ENCODE results near the gene TTLL3.

Gene TTLL3

GRCh38 chr3:9784965-9785364 is 25.1 kb upstream of the TTLL3 start:
- no peak for TF ChIP-seq POLR2AphosphoS5 (IDR thresholded peaks at IDR 0.05; ENCODE audit: low read depth, low read length)
- TF ChIP-seq POLR2A (IDR thresholded peaks at IDR 0.05; ENCODE audit: low read depth, low read length) = no peak
- no peak for TF ChIP-seq TAF1 (IDR thresholded peaks at IDR 0.05; ENCODE audit: borderline replicate concordance, low read depth, low read length)
- FAIRE-seq = no peak
- no peak for DNase-seq (ENCODE audit: insufficient read length)

DNA sequence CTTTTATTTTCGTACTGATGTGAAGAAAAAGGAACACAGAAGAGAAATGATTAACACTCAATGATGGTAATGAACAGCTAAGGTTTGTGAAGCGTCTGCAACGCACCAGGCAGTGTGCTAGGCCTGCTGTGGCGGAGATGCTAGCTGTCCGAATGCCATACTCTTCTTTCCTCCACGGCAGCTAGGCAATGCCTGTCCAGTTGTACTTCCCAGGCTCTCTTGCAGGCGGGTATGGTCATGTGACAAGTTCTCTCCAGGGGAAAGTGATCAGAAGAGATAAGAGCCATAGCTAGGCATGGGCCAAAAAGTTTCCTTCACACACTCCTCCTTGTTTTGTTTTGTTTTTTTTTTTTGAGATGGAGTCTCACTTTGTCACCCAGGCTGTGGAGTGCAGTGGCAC is 24.5 kb upstream of the TTLL3 start:
- no peak for TF ChIP-seq TAF1 (IDR thresholded peaks at IDR 0.05; ENCODE audit: borderline replicate concordance, low read depth, low read length)
- TF ChIP-seq POLR2A (IDR thresholded peaks at IDR 0.05; ENCODE audit: low read depth, low read length) = no peak
- no peak for FAIRE-seq
- DNase-seq (ENCODE audit: insufficient read length) = no peak

GRCh38 chr3:9786209-9786739 is 23.8 kb upstream of the TTLL3 start:
- TF ChIP-seq POLR2AphosphoS5 (IDR thresholded peaks at IDR 0.05; ENCODE audit: low read depth, low read length) = no peak
- TF ChIP-seq TAF1 (IDR thresholded peaks at IDR 0.05; ENCODE audit: borderline replicate concordance, low read depth, low read length) = no peak
- TF ChIP-seq POLR2A (IDR thresholded peaks at IDR 0.05; ENCODE audit: low read depth, low read length) = no peak
- FAIRE-seq = no peak
- DNase-seq (ENCODE audit: insufficient read length) = no peak

GRCh38 chr3:9786825-9787669 is 23.0 kb upstream of the TTLL3 start:
- no peak for DNase-seq (ENCODE audit: insufficient read length)
- TF ChIP-seq POLR2AphosphoS5 (IDR thresholded peaks at IDR 0.05; ENCODE audit: low read depth, low read length) (no peak), TAF1 (IDR thresholded peaks at IDR 0.05; ENCODE audit: borderline replicate concordance, low read depth, low read length) (no peak), POLR2A (IDR thresholded peaks at IDR 0.05; ENCODE audit: low read depth, low read length) (no peak)
- no peak for FAIRE-seq

DNA sequence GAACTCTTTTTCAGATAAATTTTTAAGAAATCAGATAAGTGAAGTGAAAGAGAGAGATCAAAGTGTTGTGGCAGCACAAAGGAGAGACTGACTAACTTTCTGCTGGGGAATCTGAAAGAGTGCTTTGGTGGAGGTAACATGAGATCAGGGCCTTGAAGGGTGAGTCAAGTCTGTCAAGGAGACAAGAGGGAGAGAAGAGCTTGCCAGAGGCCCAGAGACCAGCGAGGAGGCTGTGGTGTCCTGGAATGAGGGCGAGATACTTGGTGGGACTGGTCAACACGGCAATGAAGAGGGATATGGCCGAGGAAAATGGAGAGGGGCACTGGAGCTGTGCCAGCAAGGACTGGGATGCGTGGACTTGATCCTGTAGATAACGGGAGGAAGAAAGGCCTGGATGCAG is 22.3 kb upstream of the TTLL3 start:
- no peak for DNase-seq (ENCODE audit: insufficient read length)
- FAIRE-seq = no peak
- no peak for TF ChIP-seq POLR2A (IDR thresholded peaks at IDR 0.05; ENCODE audit: low read depth, low read length)
- TF ChIP-seq TAF1 (IDR thresholded peaks at IDR 0.05; ENCODE audit: borderline replicate concordance, low read depth, low read length) = no peak
- TF ChIP-seq POLR2AphosphoS5 (IDR thresholded peaks at IDR 0.05; ENCODE audit: low read depth, low read length) = no peak

DNA sequence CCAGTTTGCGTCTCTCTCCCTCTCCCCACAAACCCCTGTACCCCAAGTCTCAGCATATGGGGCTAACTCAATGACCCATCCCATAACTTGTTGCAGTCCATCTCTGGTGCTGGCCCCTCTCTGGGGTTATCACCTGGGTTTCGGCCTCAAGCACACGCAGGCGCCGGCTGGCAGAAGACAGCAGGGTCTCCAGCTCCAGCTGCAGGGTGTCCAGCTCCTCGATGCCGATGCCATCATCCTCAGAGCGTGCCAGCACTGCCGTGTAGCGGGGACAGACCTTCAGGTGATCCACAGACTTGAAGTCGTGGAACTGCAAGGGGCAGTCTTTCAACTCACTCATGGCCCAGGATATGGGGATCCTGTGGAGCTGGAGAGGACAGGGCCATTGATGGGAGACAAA is 18.9 kb upstream of the TTLL3 start:
- TF ChIP-seq POLR2A (IDR thresholded peaks at IDR 0.05; ENCODE audit: low read depth, low read length) = peak; percentile 16; the same call in 1 of the 2 replicates
- no peak for TF ChIP-seq TAF1 (IDR thresholded peaks at IDR 0.05; ENCODE audit: borderline replicate concordance, low read depth, low read length)
- TF ChIP-seq POLR2AphosphoS5 (IDR thresholded peaks at IDR 0.05; ENCODE audit: low read depth, low read length) = no peak

DNA sequence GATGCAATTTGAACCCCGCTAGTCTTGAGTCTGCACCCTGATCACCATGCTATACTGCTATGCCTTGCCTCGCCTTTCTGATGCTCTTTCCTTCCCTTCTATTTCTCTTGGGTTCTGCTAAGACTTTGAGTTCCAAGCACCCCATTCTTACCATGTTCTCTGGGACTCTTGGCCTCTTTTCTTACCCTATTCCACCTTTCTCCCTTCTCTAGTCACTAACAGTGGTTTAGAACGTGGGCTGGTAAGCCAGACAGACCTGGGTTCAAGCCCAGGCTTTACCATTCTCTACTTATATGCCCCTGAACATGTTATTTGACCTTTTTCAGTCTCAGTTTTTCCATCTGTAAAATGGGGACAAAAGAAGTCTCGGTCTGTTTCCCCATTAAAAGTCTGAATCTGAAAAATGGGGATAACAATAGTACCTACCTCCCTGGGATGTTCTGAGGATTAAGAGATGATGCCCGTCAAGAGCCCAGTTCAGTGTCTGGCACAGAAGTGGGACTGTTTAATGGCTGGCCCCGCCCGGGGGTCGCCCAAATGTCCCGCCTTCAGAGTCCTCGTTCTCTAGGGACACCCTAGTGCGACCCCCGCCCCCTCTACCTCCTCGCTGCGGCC is 18.2 kb upstream of the TTLL3 start:
- TF ChIP-seq POLR2A (IDR thresholded peaks at IDR 0.05; ENCODE audit: low read depth, low read length) (no peak; the same call in none of the 2 replicates), POLR2AphosphoS5 (IDR thresholded peaks at IDR 0.05; ENCODE audit: low read depth, low read length) (no peak), TAF1 (IDR thresholded peaks at IDR 0.05; ENCODE audit: borderline replicate concordance, low read depth, low read length) (no peak)
- DNase-seq (ENCODE audit: insufficient read length) = no peak
- no peak for FAIRE-seq

More for the DNA sequence above, 18.9 kb upstream of the TTLL3 start:
- FAIRE-seq (no peak), DNase-seq (ENCODE audit: insufficient read length) (no peak)

- peak; percentile 90 for FAIRE-seq
- TF ChIP-seq POLR2A (IDR thresholded peaks at IDR 0.05; ENCODE audit: low read depth, low read length) (peak; percentile 91), POLR2AphosphoS5 (IDR thresholded peaks at IDR 0.05; ENCODE audit: low read depth, low read length) (peak; percentile 54), TAF1 (IDR thresholded peaks at IDR 0.05; ENCODE audit: borderline replicate concordance, low read depth, low read length) (peak; percentile 95)
- peak; percentile 78 for DNase-seq (ENCODE audit: insufficient read length)
Measured at GRCh38 chr3:9792405-9793160, 17.5 kb upstream of the TTLL3 start, which contains the start of the genes ARPC4 and TADA3. Gene ARPC4, plus strand, starts transcription at chr3:9793082. Its CDS starts 40 bp downstream, at chr3:9793122. Gene TADA3, minus strand, starts transcription at chr3:9792473. Its CDS starts 1,007 bp downstream, at chr3:9791466.

DNA sequence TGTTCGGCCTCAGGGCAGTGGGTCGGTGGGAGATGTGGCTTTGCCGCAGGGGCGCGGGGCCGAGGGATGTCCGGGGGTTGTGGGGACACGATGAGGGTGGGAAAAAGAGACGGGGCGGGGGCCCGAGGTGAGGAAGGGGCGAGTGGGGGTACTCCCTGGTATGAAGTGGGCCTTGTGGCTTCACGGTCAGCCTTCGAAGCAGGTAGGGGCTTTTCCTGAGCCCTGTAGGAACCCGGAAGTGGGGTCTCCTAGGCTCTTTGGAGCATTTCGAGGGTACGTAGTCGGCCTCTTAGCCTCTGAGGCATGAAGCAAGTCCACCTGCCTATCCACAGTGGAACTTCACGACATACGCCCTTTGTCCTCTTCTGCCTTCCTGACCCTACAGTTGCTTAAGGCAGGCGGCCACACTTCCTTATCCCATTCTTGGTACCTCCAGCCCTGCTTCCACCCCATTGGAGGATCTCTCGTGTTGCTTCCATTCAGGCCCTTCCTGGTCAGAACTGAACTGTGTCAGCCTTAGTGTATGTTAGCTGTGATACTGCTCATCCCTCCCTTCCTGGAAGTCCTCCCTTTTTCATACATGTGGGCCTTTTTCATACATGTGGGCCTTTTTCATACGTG is 16.8 kb upstream of the TTLL3 start:
- DNase-seq (ENCODE audit: insufficient read length) (no peak), FAIRE-seq (peak; percentile 27)
- peak; percentile 81 for TF ChIP-seq POLR2A (IDR thresholded peaks at IDR 0.05; ENCODE audit: low read depth, low read length)
- no peak for TF ChIP-seq TAF1 (IDR thresholded peaks at IDR 0.05; ENCODE audit: borderline replicate concordance, low read depth, low read length)
- peak; percentile 92 for TF ChIP-seq POLR2AphosphoS5 (IDR thresholded peaks at IDR 0.05; ENCODE audit: low read depth, low read length)

DNA sequence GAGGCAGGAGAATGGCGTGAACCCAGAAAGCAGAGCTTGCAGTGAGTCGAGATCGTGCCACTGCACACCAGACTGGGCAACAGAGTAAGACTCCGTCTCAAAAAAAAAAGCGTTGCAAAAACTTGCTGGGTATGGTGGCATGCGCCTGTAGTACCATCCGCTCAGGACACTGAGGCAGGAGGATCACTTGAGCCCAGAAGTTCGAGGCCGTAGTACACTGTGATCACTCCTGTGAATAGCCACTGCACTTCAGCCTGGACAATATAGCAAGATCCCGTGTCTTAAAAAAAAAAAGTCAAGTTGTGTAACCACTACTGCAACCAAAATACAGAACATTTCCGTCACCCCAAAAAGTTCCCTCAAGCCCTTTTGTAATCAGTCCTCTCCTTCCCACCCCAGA is 15.7 kb upstream of the TTLL3 start:
- FAIRE-seq = no peak
- TF ChIP-seq POLR2AphosphoS5 (IDR thresholded peaks at IDR 0.05; ENCODE audit: low read depth, low read length) = no peak
- no peak for TF ChIP-seq TAF1 (IDR thresholded peaks at IDR 0.05; ENCODE audit: borderline replicate concordance, low read depth, low read length)
- TF ChIP-seq POLR2A (IDR thresholded peaks at IDR 0.05; ENCODE audit: low read depth, low read length) = no peak; the same call in 1 of the 2 replicates
- no peak for DNase-seq (ENCODE audit: insufficient read length)

Data from GM12892 (cell line).